HCT116 (cell line): ENCODE data around the gene ANKRD40CL. TPM values are rescaled to one million over a fixed set of nuclear protein-coding genes. Genes with fewer than 3 reads are reported as not detected.

Experiments
- ATAC-seq: fragments of 200-7000 bp; cut with Tn5 transposase; 2 replicates; pipeline ENCODE4 v1.9.1; 2020; ENCODE audit warnings: mild to moderate bottlenecking, moderate library complexity
- BruUV-seq: library from RNA; stranded (reverse); fragments of 400-500 nt; replicated peaks from 2 replicates; lab custom pipeline; 2021; lab: Mats Ljungman, UMichigan
- CTCF ChIA-PET: fragments of 300-600 bp; sonication (Branson Sonifier 250); formaldehyde crosslinking; loops from one replicate; lab custom pipeline; 2021; ENCODE audit warnings: antibody characterized with exemption; lab: Charles Lee
- POLR2A ChIA-PET: fragments of 300-600, 350-600 bp; sonication (Branson Sonifier 250); formaldehyde crosslinking; loops from one replicate; lab custom pipeline; 2021; ENCODE audit warnings: antibody characterized with exemption; lab: Charles Lee
- RAD21 ChIA-PET, 2 experiments: fragments of 300-600 bp; sonication (Branson Sonifier 250); formaldehyde crosslinking; loops; one replicate each; lab custom pipeline; 2023; ENCODE audit warnings: low total read pairs in 2 of 2; ENCODE audit not compliant: uncharacterized antibody in 2 of 2, unreplicated experiment in 2 of 2, low non-redundant PET in 1 of 2; lab: Charles Lee
- DNase-seq: peaks from one replicate; pipeline ENCODE4 v3.0.0-alpha.2; 2010; ENCODE audit warnings: low read depth, low spot score
- H2AFZ ChIP-seq: fragments of 200-600 bp; shearing (Covaris generic), sonication (generic); 2 replicates; pipeline ENCODE4 v1.6.1; 2017; ENCODE audit warnings: low read depth, mixed run types, mixed read lengths, antibody characterized with exemption, low read length; ENCODE audit not compliant: poor library complexity, severe bottlenecking
- H3K27ac ChIP-seq: 2 replicates; pipeline ENCODE4 v1.5.1; 2012; ENCODE audit warnings: low read depth, low read length
- H3K27me3 ChIP-seq: fragments of 200-600 bp; sonication (generic); 2 replicates; pipeline ENCODE4 v1.6.1; 2016; ENCODE audit warnings: mixed run types, low read length, mixed read lengths; ENCODE audit not compliant: insufficient read depth
- H3K36me3 ChIP-seq, 2 experiments: fragments of 200-500 bp in 1 of 2; fragments of 200-600 bp in 1 of 2; sonication (Bioruptor generic) in 1 of 2; sonication (generic) in 1 of 2; 2 replicates each; pipeline versions ENCODE4 v1.5.1 to v1.6.1; 2014 to 2016; ENCODE audit warnings: low read length in 2 of 2, inconsistent platforms in 1 of 2, mixed read lengths in 1 of 2, mixed run types in 1 of 2; ENCODE audit not compliant: insufficient read depth in 2 of 2, control insufficient read depth in 1 of 2
- H3K4me1 ChIP-seq, 2 experiments: fragments of 200-600 bp in 1 of 2; sonication (generic) in 1 of 2; 2 replicates each; pipeline versions ENCODE4 v1.5.1 to v1.6.1; 2012 to 2017; ENCODE audit warnings: low read length in 2 of 2, inconsistent platforms in 1 of 2, mild to moderate bottlenecking in 1 of 2, mixed read lengths in 1 of 2, mixed run types in 1 of 2, moderate library complexity in 1 of 2; ENCODE audit not compliant: insufficient read depth in 2 of 2, control insufficient read depth in 1 of 2
- H3K4me2 ChIP-seq: fragments of 200-600 bp; sonication (generic); 2 replicates; pipeline ENCODE4 v1.6.1; 2017; ENCODE audit warnings: mixed run types, low read length, mixed read lengths
- H3K4me3 ChIP-seq, 2 experiments: fragments of 200-600 bp in 1 of 2; sonication (generic) in 1 of 2; replicated peaks in 1 of 2; 2 replicates each; pipeline ENCODE4 v1.5.1; 2011 to 2016; ENCODE audit warnings: low read length in 2 of 2, control low read depth in 1 of 2, low read depth in 1 of 2, mild to moderate bottlenecking in 1 of 2, mixed read lengths in 1 of 2, mixed run types in 1 of 2
- H3K79me2 ChIP-seq: fragments of 200-600 bp; sonication (generic); 2 replicates; pipeline ENCODE4 v1.6.1; 2017; ENCODE audit warnings: mild to moderate bottlenecking, mixed run types, low read length, moderate library complexity, mixed read lengths; ENCODE audit not compliant: insufficient read depth
- H3K9ac ChIP-seq: fragments of 200-600 bp; sonication (generic); 2 replicates; pipeline ENCODE4 v1.6.1; 2016; ENCODE audit warnings: low read length, mixed read lengths
- H3K9me2 ChIP-seq: fragments of 200-600 bp; sonication (generic), shearing (Covaris generic); 2 replicates; pipeline ENCODE4 v1.6.1; 2017; ENCODE audit warnings: mixed run types, mild to moderate bottlenecking, moderate library complexity; ENCODE audit not compliant: insufficient read depth
- H3K9me3 ChIP-seq, 2 experiments: fragments of 200-500 bp in 1 of 2; fragments of 200-600 bp in 1 of 2; sonication (Bioruptor generic) in 1 of 2; sonication (generic) in 1 of 2; 2 replicates each; pipeline ENCODE4 v1.6.1; 2014 to 2017; ENCODE audit warnings: low read length in 2 of 2, mixed read lengths in 2 of 2, inconsistent platforms in 1 of 2, low read depth in 1 of 2, mild to moderate bottlenecking in 1 of 2, mixed run types in 1 of 2, moderate library complexity in 1 of 2; ENCODE audit not compliant: control insufficient read depth in 1 of 2, insufficient read depth in 1 of 2
- H4K20me1 ChIP-seq: fragments of 200-600 bp; sonication (generic), shearing (Covaris generic); 2 replicates; pipeline ENCODE4 v1.6.1; 2017; ENCODE audit warnings: mixed run types, mild to moderate bottlenecking, moderate library complexity; ENCODE audit not compliant: insufficient read depth
- CBX3 ChIP-seq: IDR thresholded peaks from 2 replicates; pipeline ENCODE4 v1.6.1; 2012; ENCODE audit warnings: low read depth
- CTCF ChIP-seq, 3 experiments: fragments of 200-600 bp in 1 of 3; sonication (generic) in 1 of 3; IDR thresholded peaks in 2 of 3; conservative IDR thresholded peaks in 1 of 3; 2 replicates each; pipeline ENCODE4 v1.5.1; 2012 to 2017; ENCODE audit warnings: low read depth in 2 of 3, low read length in 2 of 3, antibody characterized with exemption in 1 of 3, borderline replicate concordance in 1 of 3, control low read depth in 1 of 3, mild to moderate bottlenecking in 1 of 3, mixed read lengths in 1 of 3, mixed run types in 1 of 3, moderate library complexity in 1 of 3; ENCODE audit not compliant: insufficient read depth in 1 of 3
- FOSL1 ChIP-seq: IDR thresholded peaks from 2 replicates; pipeline ENCODE4 v1.6.1; 2012; ENCODE audit warnings: low read depth
- JUND ChIP-seq: IDR thresholded peaks from 2 replicates; pipeline ENCODE4 v1.6.1; 2012
- SP1 ChIP-seq: IDR thresholded peaks from 2 replicates; pipeline ENCODE4 v1.6.1; 2012; ENCODE audit warnings: low read depth
- TCF7L2 ChIP-seq: IDR thresholded peaks from 2 replicates; pipeline ENCODE4 v1.7.0; 2011; ENCODE audit warnings: borderline replicate concordance, inconsistent platforms; ENCODE audit not compliant: insufficient read depth, insufficient read length; ENCODE audit errors: extremely low read depth
- YY1 ChIP-seq: IDR thresholded peaks from 2 replicates; pipeline ENCODE4 v1.6.1; 2011; ENCODE audit warnings: low read length, low read depth, moderate library complexity, mild to moderate bottlenecking; ENCODE audit not compliant: insufficient replicate concordance; ENCODE audit errors: extremely low read depth
- ZNF274 ChIP-seq: fragments of 200-500 bp; sonication (Bioruptor generic); IDR thresholded peaks from 2 replicates; pipeline ENCODE4 v1.6.1; 2014; ENCODE audit warnings: mild to moderate bottlenecking, low read depth, low read length, inconsistent platforms
- intact Hi-C: fragments of 100-400 bp; cut with micrococcal nuclease; formaldehyde crosslinking; loops from 2 replicates; pipeline ENCODE4 v1.10.0; 2022
- total RNA-seq: library from RNA; stranded (reverse); gene quantifications from one replicate; pipeline ENCODE4 v1.2.1, GENCODE V29; 2021; ENCODE audit not compliant: unreplicated experiment

The ANKRD40CL gene
- total RNA-seq, 1 experiment from 2014 or later, result 0.57 TPM

DNA sequence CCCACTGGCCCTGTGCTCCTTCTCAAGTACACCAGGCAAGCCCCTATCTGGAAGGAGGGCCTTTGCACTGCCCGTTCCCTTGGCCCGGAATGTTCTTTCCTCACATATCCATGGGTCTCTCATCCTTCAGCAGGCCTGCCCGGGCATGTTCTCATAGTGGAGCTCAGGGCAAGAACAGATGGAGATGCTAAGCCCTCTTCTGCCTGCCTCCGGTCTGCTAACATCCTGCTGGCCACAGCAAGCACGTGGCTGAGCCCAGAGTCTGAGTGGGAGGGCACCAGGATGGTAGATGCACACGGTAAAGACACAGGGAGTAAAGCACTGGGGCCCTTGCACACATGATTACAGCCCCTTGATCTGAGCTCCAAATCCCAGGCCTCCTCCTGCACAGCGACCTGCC, 19.8 kb upstream of the ANKRD40CL start:
- ChIA-PET POLR2A (no interaction called here), RAD21 (no interaction called here), CTCF (no interaction called here)
- TF ChIP-seq CBX3, result no peak
- no peak for TF ChIP-seq JUND
- TF ChIP-seq YY1, result no peak
- no peak for TF ChIP-seq FOSL1
- no peak for TF ChIP-seq TCF7L2
- no peak for TF ChIP-seq CTCF (IDR thresholded peaks at IDR 0.05 in 2 of 3, conservative IDR thresholded peaks at IDR 0.05 in 1 of 3; ENCODE audit: borderline replicate concordance in 1 of 3, insufficient read depth in 1 of 3, low read depth in 2 of 3, low read length in 2 of 3)
- TF ChIP-seq SP1, result no peak
- TF ChIP-seq ZNF274, result no peak
- DNase-seq (no peak), ATAC-seq (no peak)
- no peak overlapping the region for H3K9ac ChIP-seq
- no peaks in the 10 kb centered on the region for H3K79me2 ChIP-seq
- no peak overlapping the region; the same call in 1 of the 2 replicates for H3K27ac ChIP-seq
- no peak overlapping the region for H2AFZ ChIP-seq
- H3K4me2 ChIP-seq, result no peak overlapping the region
- H3K9me3 ChIP-seq, result no peaks in the 10 kb centered on the region
- peaks cover 0 to 9% of the 10 kb centered on the region in 2 experiments; a peak in 2 of 4 replicates for H3K4me1 ChIP-seq
- no peaks in the 10 kb centered on the region for H3K36me3 ChIP-seq
- no peak overlapping the region for H3K4me3 ChIP-seq
- no peaks in the 10 kb centered on the region for H3K27me3 ChIP-seq
- intact Hi-C loops, result no loop called here
- H3K9me2 ChIP-seq, result no peaks in the 10 kb centered on the region
- BruUV-seq, result no TSS peak
- no peaks in the 10 kb centered on the region for H4K20me1 ChIP-seq
